Measurements from ENCODE around the gene SNTG2.

GRCh38 chr2:1071650-1072049, 121.0 kb downstream of the SNTG2 start:
- TF ChIP-seq, protein P1, sequence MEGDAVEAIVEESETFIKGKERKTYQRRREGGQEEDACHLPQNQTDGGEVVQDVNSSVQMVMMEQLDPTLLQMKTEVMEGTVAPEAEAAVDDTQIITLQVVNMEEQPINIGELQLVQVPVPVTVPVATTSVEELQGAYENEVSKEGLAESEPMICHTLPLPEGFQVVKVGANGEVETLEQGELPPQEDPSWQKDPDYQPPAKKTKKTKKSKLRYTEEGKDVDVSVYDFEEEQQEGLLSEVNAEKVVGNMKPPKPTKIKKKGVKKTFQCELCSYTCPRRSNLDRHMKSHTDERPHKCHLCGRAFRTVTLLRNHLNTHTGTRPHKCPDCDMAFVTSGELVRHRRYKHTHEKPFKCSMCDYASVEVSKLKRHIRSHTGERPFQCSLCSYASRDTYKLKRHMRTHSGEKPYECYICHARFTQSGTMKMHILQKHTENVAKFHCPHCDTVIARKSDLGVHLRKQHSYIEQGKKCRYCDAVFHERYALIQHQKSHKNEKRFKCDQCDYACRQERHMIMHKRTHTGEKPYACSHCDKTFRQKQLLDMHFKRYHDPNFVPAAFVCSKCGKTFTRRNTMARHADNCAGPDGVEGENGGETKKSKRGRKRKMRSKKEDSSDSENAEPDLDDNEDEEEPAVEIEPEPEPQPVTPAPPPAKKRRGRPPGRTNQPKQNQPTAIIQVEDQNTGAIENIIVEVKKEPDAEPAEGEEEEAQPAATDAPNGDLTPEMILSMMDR (IDR thresholded peaks at IDR 0.05), result no peak
- TF ChIP-seq POLR2A (IDR thresholded peaks at IDR 0.05), result no peak

Measured in heart left ventricle (tissue), 13 donors.